Measurements from ENCODE around the gene TECTA. TPM values are rescaled to one million over a fixed set of nuclear protein-coding genes. Genes with fewer than 3 reads are reported as not detected.

Gene TECTA
- polyA plus RNA-seq (2013, experiment 1 of 2), result 0.45 TPM
- polyA plus RNA-seq (2013, experiment 2 of 2), result 0.57 TPM

GRCh38 chr11:121100943-121101342 is at the start of gene TECTA:
TSS of gene TECTA (plus strand) at chr11:121101243. CDS start at chr11:121102666, 1,423 bp downstream.
- no peaks in the 10 kb centered on the region for H3K36me3 ChIP-seq (ENCODE audit: insufficient read depth, low read length)
- H3K9ac ChIP-seq (ENCODE audit: low read depth, low read length), result no peak within 1 kb of the TSS
- peaks cover 29% of the 10 kb centered on the region for H3K4me1 ChIP-seq (ENCODE audit: insufficient read depth, low read length)
- H3K27me3 ChIP-seq (ENCODE audit: insufficient read depth, low read length), result no peaks in the 10 kb centered on the region
- no peaks in the 10 kb centered on the region for H3K9me3 ChIP-seq (ENCODE audit: insufficient read depth, low read depth, low read length)
- H3K4me3 ChIP-seq (ENCODE audit: low read length), result no peak within 1 kb of the TSS
- WGBS, result 91% methylated on average over 1 of the region's 2 CpGs
- no peak within 1 kb of the TSS for H3K27ac ChIP-seq (ENCODE audit: low read depth, low read length)

- no peak overlapping the region for H3K4me3 ChIP-seq (ENCODE audit: low read length)
- peaks cover 81% of the 10 kb centered on the region for H3K36me3 ChIP-seq (ENCODE audit: insufficient read depth, low read length)
- no peaks in the 10 kb centered on the region for H3K9me3 ChIP-seq (ENCODE audit: insufficient read depth, low read depth, low read length)
- H3K27ac ChIP-seq (ENCODE audit: low read depth, low read length), result no peak overlapping the region
- no peak overlapping the region for H3K9ac ChIP-seq (ENCODE audit: low read depth, low read length)
- H3K4me1 ChIP-seq (ENCODE audit: insufficient read depth, low read length), result no peaks in the 10 kb centered on the region
- H3K27me3 ChIP-seq (ENCODE audit: insufficient read depth, low read length), result no peaks in the 10 kb centered on the region
- 94% methylated on average over 4 of the region's 4 CpGs for WGBS
These were observed 47.8 kb upstream of the TECTA start for GRCh38 chr11:121053244-121053643.

- Histone ChIP-seq H3K36me3 (ENCODE audit: insufficient read depth, low read length) (peaks cover 81% of the 10 kb centered on the region), H3K4me1 (ENCODE audit: insufficient read depth, low read length) (no peaks in the 10 kb centered on the region), H3K27me3 (ENCODE audit: insufficient read depth, low read length) (no peaks in the 10 kb centered on the region), H3K9me3 (ENCODE audit: insufficient read depth, low read depth, low read length) (no peaks in the 10 kb centered on the region), H3K4me3 (ENCODE audit: low read length) (no peak overlapping the region), H3K9ac (ENCODE audit: low read depth, low read length) (no peak overlapping the region), H3K27ac (ENCODE audit: low read depth, low read length) (no peak overlapping the region)
- WGBS, result 95% methylated on average over 1 of the region's 2 CpGs
These were observed 46.8 kb upstream of the TECTA start for GRCh38 chr11:121054266-121054665.

- peaks cover 82% of the 10 kb centered on the region for H3K36me3 ChIP-seq (ENCODE audit: insufficient read depth, low read length)
- no peaks in the 10 kb centered on the region for H3K27me3 ChIP-seq (ENCODE audit: insufficient read depth, low read length)
- no peak overlapping the region for H3K9ac ChIP-seq (ENCODE audit: low read depth, low read length)
- 94% methylated on average over 3 of the region's 3 CpGs for WGBS
- no peaks in the 10 kb centered on the region for H3K4me1 ChIP-seq (ENCODE audit: insufficient read depth, low read length)
- H3K9me3 ChIP-seq (ENCODE audit: insufficient read depth, low read depth, low read length), result no peaks in the 10 kb centered on the region
- H3K27ac ChIP-seq (ENCODE audit: low read depth, low read length), result no peak overlapping the region
- no peak overlapping the region for H3K4me3 ChIP-seq (ENCODE audit: low read length)
These were observed 46.0 kb upstream of the TECTA start for GRCh38 chr11:121055076-121055475.

GRCh38 chr11:121057922-121058321 is 43.1 kb upstream of the TECTA start:
- Histone ChIP-seq H3K4me1 (ENCODE audit: insufficient read depth, low read length) (no peaks in the 10 kb centered on the region), H3K27me3 (ENCODE audit: insufficient read depth, low read length) (no peaks in the 10 kb centered on the region), H3K4me3 (ENCODE audit: low read length) (no peak overlapping the region), H3K9ac (ENCODE audit: low read depth, low read length) (no peak overlapping the region), H3K27ac (ENCODE audit: low read depth, low read length) (no peak overlapping the region), H3K9me3 (ENCODE audit: insufficient read depth, low read depth, low read length) (no peaks in the 10 kb centered on the region), H3K36me3 (ENCODE audit: insufficient read depth, low read length) (peaks cover 98% of the 10 kb centered on the region)
- WGBS, result 96% methylated on average over 2 of the region's 4 CpGs

GRCh38 chr11:121058941-121059340 is 42.1 kb upstream of the TECTA start:
- Histone ChIP-seq H3K4me1 (ENCODE audit: insufficient read depth, low read length) (no peaks in the 10 kb centered on the region), H3K27me3 (ENCODE audit: insufficient read depth, low read length) (no peaks in the 10 kb centered on the region), H3K36me3 (ENCODE audit: insufficient read depth, low read length) (peaks cover 93% of the 10 kb centered on the region), H3K9me3 (ENCODE audit: insufficient read depth, low read depth, low read length) (no peaks in the 10 kb centered on the region), H3K27ac (ENCODE audit: low read depth, low read length) (no peak overlapping the region), H3K9ac (ENCODE audit: low read depth, low read length) (no peak overlapping the region), H3K4me3 (ENCODE audit: low read length) (no peak overlapping the region)
- 100% methylated on average over 2 of the region's 3 CpGs for WGBS

- Histone ChIP-seq H3K9ac (ENCODE audit: low read depth, low read length) (no peak overlapping the region), H3K4me1 (ENCODE audit: insufficient read depth, low read length) (no peaks in the 10 kb centered on the region), H3K4me3 (ENCODE audit: low read length) (no peak overlapping the region), H3K27ac (ENCODE audit: low read depth, low read length) (no peak overlapping the region), H3K9me3 (ENCODE audit: insufficient read depth, low read depth, low read length) (no peaks in the 10 kb centered on the region), H3K36me3 (ENCODE audit: insufficient read depth, low read length) (peaks cover 91% of the 10 kb centered on the region), H3K27me3 (ENCODE audit: insufficient read depth, low read length) (no peaks in the 10 kb centered on the region)
- WGBS, result 93% methylated on average over 3 of the region's 3 CpGs
These were observed 41.4 kb upstream of the TECTA start for GRCh38 chr11:121059605-121060004.

- no peaks in the 10 kb centered on the region for H3K27me3 ChIP-seq (ENCODE audit: insufficient read depth, low read length)
- H3K36me3 ChIP-seq (ENCODE audit: insufficient read depth, low read length), result peaks cover 71% of the 10 kb centered on the region
- no peaks in the 10 kb centered on the region for H3K9me3 ChIP-seq (ENCODE audit: insufficient read depth, low read depth, low read length)
- WGBS, result 86% methylated on average over 1 of the region's 2 CpGs
- no peak overlapping the region for H3K9ac ChIP-seq (ENCODE audit: low read depth, low read length)
- H3K4me1 ChIP-seq (ENCODE audit: insufficient read depth, low read length), result no peaks in the 10 kb centered on the region
- no peak overlapping the region for H3K27ac ChIP-seq (ENCODE audit: low read depth, low read length)
- H3K4me3 ChIP-seq (ENCODE audit: low read length), result no peak overlapping the region
These were observed 37.3 kb upstream of the TECTA start for GRCh38 chr11:121063728-121064127.

GRCh38 chr11:121066623-121067022 is 34.4 kb upstream of the TECTA start:
- H3K27me3 ChIP-seq (ENCODE audit: insufficient read depth, low read length), result no peaks in the 10 kb centered on the region
- peaks cover 5% of the 10 kb centered on the region for H3K4me1 ChIP-seq (ENCODE audit: insufficient read depth, low read length)
- no peak overlapping the region for H3K4me3 ChIP-seq (ENCODE audit: low read length)
- no peak overlapping the region for H3K9ac ChIP-seq (ENCODE audit: low read depth, low read length)
- peaks cover 49% of the 10 kb centered on the region for H3K36me3 ChIP-seq (ENCODE audit: insufficient read depth, low read length)
- H3K9me3 ChIP-seq (ENCODE audit: insufficient read depth, low read depth, low read length), result no peaks in the 10 kb centered on the region
- H3K27ac ChIP-seq (ENCODE audit: low read depth, low read length), result no peak overlapping the region
- WGBS, result 93% methylated on average over 2 of the region's 3 CpGs

- WGBS, result 94% methylated on average over 3 of the region's 3 CpGs
- H3K36me3 ChIP-seq (ENCODE audit: insufficient read depth, low read length), result peaks cover 44% of the 10 kb centered on the region
- no peak overlapping the region for H3K9ac ChIP-seq (ENCODE audit: low read depth, low read length)
- no peak overlapping the region for H3K4me3 ChIP-seq (ENCODE audit: low read length)
- H3K9me3 ChIP-seq (ENCODE audit: insufficient read depth, low read depth, low read length), result no peaks in the 10 kb centered on the region
- no peaks in the 10 kb centered on the region for H3K27me3 ChIP-seq (ENCODE audit: insufficient read depth, low read length)
- H3K27ac ChIP-seq (ENCODE audit: low read depth, low read length), result no peak overlapping the region
- H3K4me1 ChIP-seq (ENCODE audit: insufficient read depth, low read length), result peaks cover 9% of the 10 kb centered on the region
These were observed 34.0 kb upstream of the TECTA start for GRCh38 chr11:121067026-121067425.

- Histone ChIP-seq H3K27me3 (ENCODE audit: insufficient read depth, low read length) (no peaks in the 10 kb centered on the region), H3K27ac (ENCODE audit: low read depth, low read length) (no peak overlapping the region), H3K36me3 (ENCODE audit: insufficient read depth, low read length) (peaks cover 40% of the 10 kb centered on the region), H3K4me3 (ENCODE audit: low read length) (no peak overlapping the region), H3K4me1 (ENCODE audit: insufficient read depth, low read length) (peaks cover 13% of the 10 kb centered on the region), H3K9me3 (ENCODE audit: insufficient read depth, low read depth, low read length) (no peaks in the 10 kb centered on the region), H3K9ac (ENCODE audit: low read depth, low read length) (no peak overlapping the region)
- 91% methylated on average over 2 of the region's 2 CpGs for WGBS
These were observed 33.6 kb upstream of the TECTA start for GRCh38 chr11:121067453-121067852.

GRCh38 chr11:121067962-121068647 is 32.9 kb upstream of the TECTA start:
- H3K27me3 ChIP-seq (ENCODE audit: insufficient read depth, low read length), result no peaks in the 10 kb centered on the region
- H3K36me3 ChIP-seq (ENCODE audit: insufficient read depth, low read length), result peaks cover 34% of the 10 kb centered on the region
- H3K9ac ChIP-seq (ENCODE audit: low read depth, low read length), result no peak overlapping the region
- H3K9me3 ChIP-seq (ENCODE audit: insufficient read depth, low read depth, low read length), result no peaks in the 10 kb centered on the region
- H3K4me1 ChIP-seq (ENCODE audit: insufficient read depth, low read length), result peaks cover 14% of the 10 kb centered on the region
- H3K27ac ChIP-seq (ENCODE audit: low read depth, low read length), result no peak overlapping the region
- no peak overlapping the region for H3K4me3 ChIP-seq (ENCODE audit: low read length)
- 90% methylated on average over 6 of the region's 6 CpGs for WGBS
